HT-29 (cell line): Measurements from ENCODE around the gene NPY4R. TPM values are rescaled to one million over a fixed set of nuclear protein-coding genes. Genes with fewer than 3 reads are reported as not detected.
"Not testable (repeated sequence)": the region's sequence is repeated elsewhere in the genome, so short reads cannot be mapped to it uniquely, and the experiment has no call there.

Experiments
- DNase-seq: peaks from one replicate; pipeline ENCODE4 v3.0.0-alpha.2; 2015; ENCODE audit warnings: low spot score
- total RNA-seq: library from RNA; depleted of rRNA; stranded (reverse); fragments of >200 nt; shearing (Covaris generic); gene quantifications from 2 replicates; pipeline ENCODE4 v1.2.3, GENCODE V29; 2014; rRNA removed

The NPY4R gene, protein sequence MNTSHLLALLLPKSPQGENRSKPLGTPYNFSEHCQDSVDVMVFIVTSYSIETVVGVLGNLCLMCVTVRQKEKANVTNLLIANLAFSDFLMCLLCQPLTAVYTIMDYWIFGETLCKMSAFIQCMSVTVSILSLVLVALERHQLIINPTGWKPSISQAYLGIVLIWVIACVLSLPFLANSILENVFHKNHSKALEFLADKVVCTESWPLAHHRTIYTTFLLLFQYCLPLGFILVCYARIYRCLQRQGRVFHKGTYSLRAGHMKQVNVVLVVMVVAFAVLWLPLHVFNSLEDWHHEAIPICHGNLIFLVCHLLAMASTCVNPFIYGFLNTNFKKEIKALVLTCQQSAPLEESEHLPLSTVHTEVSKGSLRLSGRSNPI
- total RNA-seq, result 0.15 TPM in 1 of 2 replicates, not detected in the other

- DNase-seq, result not testable (repeated sequence)
These were observed at the start of gene NPY4R for GRCh38 chr10:46465765-46466164. NPY4R (minus strand) TSS chr10:46465958; CDS start chr10:46462635, 3,323 bp downstream.

DNA sequence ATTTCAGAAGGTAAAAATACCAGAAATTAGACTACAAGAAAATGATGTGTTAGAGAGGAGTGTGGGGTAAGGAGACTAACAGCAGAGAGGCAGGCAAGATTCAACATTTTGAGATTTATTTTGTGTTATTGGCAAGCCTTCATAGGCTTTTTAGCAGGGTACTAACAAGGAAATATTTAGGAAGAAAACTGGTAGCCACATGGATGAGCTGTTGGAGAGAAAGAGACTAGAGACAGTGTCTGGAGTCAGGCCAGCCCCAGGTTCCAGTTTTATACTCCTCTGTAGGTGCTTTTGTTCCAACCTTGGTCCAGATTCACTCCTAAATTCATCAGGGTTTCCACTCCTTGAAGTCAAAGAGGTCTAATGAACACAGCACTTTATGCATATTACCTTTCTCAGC, 49.6 kb upstream of the NPY4R start:
- DNase-seq, result no peak

DNA sequence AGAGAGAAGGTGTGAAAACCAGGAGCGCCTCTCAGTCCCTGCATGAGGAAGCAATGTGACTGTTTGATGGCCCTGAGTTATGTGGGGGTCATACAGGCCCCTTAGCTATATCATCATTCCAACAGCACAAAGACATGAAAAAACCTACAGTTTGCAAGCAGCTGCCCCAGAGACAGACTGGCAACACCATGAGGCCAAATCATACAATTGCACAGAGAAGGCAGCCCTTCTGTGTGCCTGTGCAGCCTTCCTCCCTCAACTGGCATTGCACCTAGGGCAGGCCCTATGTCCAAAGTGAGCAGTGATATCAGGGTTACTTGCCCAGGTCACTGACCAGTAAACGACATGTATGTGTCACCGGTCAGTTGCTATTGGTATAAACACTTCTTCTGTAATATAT, 49.1 kb upstream of the NPY4R start:
- DNase-seq, result no peak

- no peak for DNase-seq
These were observed 48.7 kb upstream of the NPY4R start for GRCh38 chr10:46514431-46514861.

GRCh38 chr10:46513333-46513732, 47.6 kb upstream of the NPY4R start:
- not testable (repeated sequence) for DNase-seq

DNA sequence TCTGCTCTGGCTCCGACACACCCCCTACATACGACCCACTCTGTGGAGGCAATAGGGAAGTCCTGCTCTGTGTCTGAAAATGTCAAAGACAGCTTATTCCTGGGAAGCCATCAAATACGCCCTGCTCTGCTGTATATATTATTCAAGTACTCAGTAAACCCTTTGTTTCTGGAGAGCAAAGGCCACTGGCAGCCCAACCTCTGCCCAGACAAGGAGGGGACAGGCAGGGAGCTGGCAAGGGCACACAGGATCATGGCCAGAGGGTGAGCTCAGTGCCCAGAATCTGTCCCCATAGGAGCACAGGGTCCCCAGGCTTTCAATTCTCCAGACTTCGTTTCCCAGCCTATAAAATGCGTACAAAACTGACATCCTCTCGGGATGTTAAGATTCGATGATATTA, 47.0 kb upstream of the NPY4R start:
- DNase-seq, result not testable (repeated sequence)

DNA sequence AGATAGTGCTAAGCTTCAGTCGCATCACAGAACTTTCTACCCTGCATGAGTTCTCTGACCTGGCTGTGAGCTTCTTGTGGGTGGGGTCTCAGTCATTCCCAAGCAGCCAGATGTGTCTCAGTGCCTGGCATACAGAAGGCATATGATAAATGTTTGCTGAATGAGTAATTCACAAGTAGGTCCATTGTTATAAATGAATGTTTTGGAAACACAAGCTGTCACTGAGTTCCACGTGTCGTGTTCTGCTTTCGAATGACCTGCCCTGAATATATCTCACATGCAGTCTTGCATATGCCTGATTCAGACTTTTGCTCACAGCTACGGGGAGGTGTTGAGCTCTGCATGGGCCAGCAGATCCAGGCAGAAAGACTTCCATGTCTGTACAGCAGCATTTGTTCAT, 46.2 kb upstream of the NPY4R start:
- not testable (repeated sequence) for DNase-seq

GRCh38 chr10:46499990-46500389, 34.2 kb upstream of the NPY4R start:
- DNase-seq, result not testable (repeated sequence)

DNA sequence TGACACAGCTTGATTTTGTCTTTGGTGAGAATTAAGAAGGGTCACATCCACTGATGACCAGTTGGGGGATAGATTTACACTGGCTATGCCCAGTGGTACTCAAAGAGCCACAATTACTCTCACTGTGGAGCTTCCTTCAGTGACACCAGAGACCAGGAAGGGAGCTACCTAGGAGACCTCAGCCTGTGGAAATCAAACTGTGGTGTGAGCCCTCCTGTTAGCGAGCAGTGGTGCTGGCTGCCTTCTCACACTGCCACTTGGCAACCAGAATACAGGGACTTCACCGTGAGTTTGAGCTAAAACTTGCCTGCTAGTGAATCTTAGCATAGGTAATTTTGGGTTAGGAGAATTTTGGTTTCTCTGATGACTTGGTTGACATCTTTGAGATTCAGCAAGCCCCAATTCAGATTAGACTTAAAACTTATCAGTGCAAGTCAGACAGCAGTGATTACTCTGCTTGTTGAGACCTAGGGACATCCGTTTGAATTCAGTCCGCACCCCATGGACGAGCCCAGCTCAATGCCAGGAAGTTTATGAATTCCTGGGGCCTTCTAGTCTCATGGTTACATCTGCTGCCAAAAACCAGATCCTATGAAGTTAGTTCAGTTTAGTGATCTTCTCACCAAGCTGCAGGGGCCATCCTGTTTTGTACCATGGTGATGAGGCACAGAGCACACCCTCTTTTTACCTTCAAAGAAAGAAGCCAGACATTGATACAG, 33.4 kb upstream of the NPY4R start:
- DNase-seq, result not testable (repeated sequence)

DNA sequence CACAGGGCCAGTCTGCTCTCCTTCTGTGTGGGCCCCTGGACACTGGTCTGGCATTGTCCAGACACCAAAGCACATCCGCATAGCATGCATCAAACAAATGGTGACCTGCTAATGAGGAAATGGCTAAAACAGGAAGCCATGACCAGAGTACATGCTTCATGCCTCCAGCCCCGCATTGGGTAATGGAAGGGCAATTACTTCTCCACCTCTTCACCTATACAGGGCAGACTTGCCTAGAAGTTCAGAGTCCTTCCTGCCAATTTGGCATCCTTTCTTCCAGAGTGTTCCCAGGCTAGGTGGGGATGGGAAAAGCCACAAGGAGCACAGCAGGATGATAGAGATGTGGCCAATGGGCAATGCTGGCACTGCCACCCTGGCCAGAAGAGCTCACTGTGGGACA, 32.1 kb upstream of the NPY4R start:
- DNase-seq, result not testable (repeated sequence)

DNA sequence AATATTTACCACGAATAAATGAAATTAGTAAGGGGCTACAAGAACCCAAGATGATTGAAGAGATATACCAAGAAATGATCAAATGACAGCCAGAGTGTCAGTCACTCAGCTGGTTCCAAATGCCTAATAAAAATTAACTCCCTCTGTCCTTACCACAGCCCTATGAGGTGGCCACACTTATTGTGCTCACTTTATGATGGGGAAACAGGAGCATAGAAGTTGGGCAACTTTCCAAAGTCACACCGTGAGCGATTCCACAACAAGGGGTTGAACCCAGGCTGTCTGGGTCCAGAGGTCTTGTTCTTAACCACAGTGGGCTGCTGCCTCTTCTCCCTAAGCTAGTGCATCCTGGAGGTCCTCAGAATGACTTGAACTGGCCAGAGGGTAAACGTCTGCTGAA, 31.6 kb upstream of the NPY4R start:
- not testable (repeated sequence) for DNase-seq

DNA sequence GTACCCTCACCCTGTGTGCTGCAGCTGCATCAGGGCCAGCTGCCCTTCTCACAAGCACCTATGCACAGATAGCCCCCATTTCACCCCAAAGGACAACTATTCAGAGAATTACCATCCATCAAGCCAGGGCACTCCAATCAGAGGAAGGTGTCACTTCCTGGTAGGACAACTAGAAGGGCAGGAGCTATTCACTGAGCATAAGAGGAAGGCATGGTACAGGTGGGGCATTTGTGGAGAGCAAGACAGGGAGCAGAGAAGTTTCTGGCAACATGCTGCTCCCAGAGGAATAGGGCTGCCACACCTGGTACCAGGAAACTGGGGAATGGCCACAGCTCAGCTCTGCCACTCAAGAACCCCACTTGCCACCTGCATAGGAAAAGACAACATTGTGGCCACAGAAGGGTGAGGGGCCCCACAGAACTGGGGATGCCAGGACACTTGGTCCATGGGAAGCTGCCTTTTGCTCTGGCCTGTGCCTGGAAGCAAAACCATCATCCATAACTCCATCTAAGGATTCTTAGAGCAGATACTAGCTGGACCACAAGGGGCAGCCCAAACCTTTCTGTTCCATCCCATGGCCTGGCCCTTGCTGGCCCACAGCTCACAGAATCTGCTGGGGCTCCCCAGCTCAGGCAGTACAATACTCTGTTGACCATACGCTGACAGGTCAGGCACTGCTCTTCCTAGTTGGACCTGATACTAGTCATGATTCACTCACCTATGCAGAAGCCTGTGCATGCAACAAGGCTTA, 25.8 kb upstream of the NPY4R start:
- not testable (repeated sequence) for DNase-seq

DNA sequence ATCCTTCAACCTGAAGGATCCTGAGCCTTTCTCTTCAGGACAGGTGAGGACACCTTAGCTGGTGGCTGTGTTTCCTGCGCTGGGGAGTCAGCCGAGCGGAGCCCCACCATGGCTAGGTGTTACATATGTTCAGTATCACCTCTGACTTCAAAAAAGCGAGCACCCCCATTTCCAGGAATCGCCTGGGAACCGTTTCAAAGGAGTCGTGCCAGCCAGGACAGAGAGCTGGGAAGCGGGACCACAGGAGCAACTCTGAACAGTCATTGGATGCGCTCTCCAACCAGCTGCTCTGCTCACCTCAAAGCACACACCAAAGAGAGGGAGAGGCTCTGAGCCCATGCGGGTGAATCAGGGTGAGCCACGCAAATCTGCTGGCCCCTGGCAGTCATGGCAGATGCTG, 24.5 kb upstream of the NPY4R start:
- DNase-seq, result not testable (repeated sequence)

DNA sequence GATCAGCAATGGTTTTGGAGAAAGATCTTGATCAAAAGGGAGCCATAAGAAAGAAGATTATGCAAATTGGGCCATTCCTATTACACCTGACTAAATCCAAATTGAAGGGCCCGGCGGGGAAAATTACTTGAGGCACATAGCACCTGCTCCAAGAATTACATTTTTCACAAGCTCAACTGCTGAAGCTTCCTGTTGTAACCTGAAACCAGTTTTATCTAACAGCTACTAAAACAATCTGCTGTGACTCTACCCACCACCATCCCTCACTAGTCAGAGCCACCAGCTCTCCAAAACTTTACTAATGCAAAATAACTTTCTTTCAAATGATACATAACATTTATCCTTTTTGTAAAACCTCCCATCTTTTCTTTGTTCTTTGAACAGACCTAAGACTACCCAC, 20.7 kb upstream of the NPY4R start:
- not testable (repeated sequence) for DNase-seq

GRCh38 chr10:46474746-46475320, 9.1 kb upstream of the NPY4R start:
- not testable (repeated sequence) for DNase-seq

- DNase-seq, result not testable (repeated sequence)
These were observed 8.0 kb upstream of the NPY4R start for GRCh38 chr10:46473758-46474157.

DNA sequence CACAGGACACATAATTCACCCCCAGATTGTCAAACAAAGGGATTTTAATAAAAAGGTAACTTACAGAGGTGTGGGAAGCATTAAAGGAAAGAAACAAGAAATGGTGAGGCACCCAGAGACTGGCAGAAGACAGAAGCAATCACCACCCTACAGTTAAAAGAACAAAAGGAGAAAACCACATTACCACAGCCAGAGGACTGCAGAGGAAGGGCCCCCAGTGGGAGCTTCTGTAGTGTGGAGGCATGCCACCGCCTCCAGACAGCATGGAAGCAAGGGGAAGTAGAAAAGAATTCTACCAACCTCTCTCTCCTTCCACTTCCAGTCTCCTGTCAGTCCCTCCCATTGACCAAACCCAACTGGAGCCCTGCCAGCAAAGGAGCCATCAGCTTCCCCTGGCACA, 4.4 kb upstream of the NPY4R start:
- not testable (repeated sequence) for DNase-seq

GRCh38 chr10:46468119-46468809, 2.5 kb upstream of the NPY4R start:
- not testable (repeated sequence) for DNase-seq

DNA sequence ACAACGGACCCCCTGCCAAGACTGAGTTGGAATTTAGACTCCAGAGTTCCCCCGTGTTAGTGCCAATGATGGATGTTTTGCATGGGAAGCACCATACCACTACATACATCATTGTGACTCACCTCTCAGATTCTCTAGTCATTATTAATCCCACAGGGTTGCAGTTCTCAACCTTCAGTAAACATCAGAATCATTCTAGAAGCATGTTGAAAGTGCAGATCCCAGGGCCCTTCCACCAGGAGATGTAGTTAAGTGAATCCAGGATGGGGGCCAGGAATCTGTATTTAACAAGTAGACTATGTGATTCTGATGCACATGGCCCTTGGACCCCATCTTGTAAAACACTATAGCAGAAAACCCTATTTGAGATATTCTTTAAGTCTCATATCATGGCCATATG, 2.1 kb downstream of the NPY4R start:
- DNase-seq, result not testable (repeated sequence)

DNA sequence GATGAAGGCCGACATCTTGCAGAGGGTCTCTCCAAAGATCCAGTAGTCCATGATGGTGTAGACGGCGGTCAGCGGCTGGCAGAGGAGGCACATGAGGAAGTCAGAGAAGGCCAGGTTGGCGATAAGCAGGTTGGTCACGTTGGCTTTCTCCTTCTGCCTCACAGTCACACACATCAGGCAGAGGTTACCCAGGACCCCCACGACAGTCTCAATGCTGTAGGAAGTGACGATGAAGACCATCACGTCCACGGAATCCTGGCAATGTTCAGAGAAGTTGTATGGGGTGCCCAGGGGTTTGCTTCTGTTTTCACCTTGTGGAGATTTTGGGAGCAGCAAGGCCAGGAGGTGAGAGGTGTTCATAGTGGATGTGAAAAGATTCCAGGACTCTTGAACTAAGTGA, 3.5 kb downstream of the NPY4R start:
- DNase-seq, result not testable (repeated sequence)

- not testable (repeated sequence) for DNase-seq
These were observed 6.2 kb downstream of the NPY4R start for GRCh38 chr10:46459579-46459978.
